A172 (cell line): Measurements from ENCODE around the gene CLIP2. TPM values are rescaled to one million over a fixed set of nuclear protein-coding genes. Genes with fewer than 3 reads are reported as not detected.

Source experiments
- DNase-seq: peaks from one replicate; pipeline ENCODE4 v3.0.0-alpha.2; 2015; ENCODE audit warnings: low spot score
- total RNA-seq: library from RNA; depleted of rRNA; stranded (reverse); fragments of >200 nt; shearing (Covaris generic); gene quantifications from 2 replicates; pipeline ENCODE4 v1.2.3, GENCODE V29; 2014

The CLIP2 gene
- total RNA-seq, 1 experiment from 2014 or later = 43.9 TPM

GRCh38 chr7:74271742-74272141 is 17.5 kb upstream of the CLIP2 start:
- DNase-seq = no peak

GRCh38 chr7:74272305-74273038 is 16.7 kb upstream of the CLIP2 start:
- DNase-seq = peak; percentile 98

GRCh38 chr7:74275401-74275881 is 13.8 kb upstream of the CLIP2 start:
- no peak for DNase-seq

GRCh38 chr7:74277636-74278035 is 11.6 kb upstream of the CLIP2 start:
- DNase-seq = no peak

GRCh38 chr7:74280985-74281384 is 8.2 kb upstream of the CLIP2 start:
- DNase-seq = no peak

GRCh38 chr7:74282748-74283459 is 6.3 kb upstream of the CLIP2 start:
- DNase-seq = no peak

- DNase-seq = no peak
Measured at GRCh38 chr7:74283858-74284447, 5.3 kb upstream of the CLIP2 start.

- DNase-seq = peak; percentile 83
Measured at GRCh38 chr7:74284781-74285259, 4.4 kb upstream of the CLIP2 start.

- DNase-seq = no peak
Measured at GRCh38 chr7:74286131-74286530, 3.1 kb upstream of the CLIP2 start.

GRCh38 chr7:74287303-74288033 is 1.7 kb upstream of the CLIP2 start:
- no peak for DNase-seq

- DNase-seq = no peak
Measured at GRCh38 chr7:74288034-74288881, 949 bp upstream of the CLIP2 start.

- peak; percentile 58 for DNase-seq
Measured at GRCh38 chr7:74289659-74290552, 699 bp downstream of the CLIP2 start.

- no peak for DNase-seq
Measured at GRCh38 chr7:74290553-74290950, 1.3 kb downstream of the CLIP2 start.

GRCh38 chr7:74290981-74291441 is 1.8 kb downstream of the CLIP2 start:
- no peak for DNase-seq

GRCh38 chr7:74291535-74291934 is 2.3 kb downstream of the CLIP2 start:
- no peak for DNase-seq

GRCh38 chr7:74292757-74293576 is 3.8 kb downstream of the CLIP2 start:
- DNase-seq = no peak

- no peak for DNase-seq
Measured at GRCh38 chr7:74293577-74293908, 4.3 kb downstream of the CLIP2 start.

- DNase-seq = no peak
Measured at GRCh38 chr7:74294191-74294998, 5.2 kb downstream of the CLIP2 start.
